ENCODE data around the gene TRIM60.
"Not testable (repeated sequence)": the region's sequence is repeated elsewhere in the genome, so short reads cannot be mapped to it uniquely, and the experiment has no call there.

Gene TRIM60

GRCh38 chr4:165031436-165032211, at the start of gene TRIM60:
Gene TRIM60, plus strand, starts transcription at chr4:165031999. Its CDS starts 8,074 bp downstream, at chr4:165040073.
- TF ChIP-seq, protein P1, sequence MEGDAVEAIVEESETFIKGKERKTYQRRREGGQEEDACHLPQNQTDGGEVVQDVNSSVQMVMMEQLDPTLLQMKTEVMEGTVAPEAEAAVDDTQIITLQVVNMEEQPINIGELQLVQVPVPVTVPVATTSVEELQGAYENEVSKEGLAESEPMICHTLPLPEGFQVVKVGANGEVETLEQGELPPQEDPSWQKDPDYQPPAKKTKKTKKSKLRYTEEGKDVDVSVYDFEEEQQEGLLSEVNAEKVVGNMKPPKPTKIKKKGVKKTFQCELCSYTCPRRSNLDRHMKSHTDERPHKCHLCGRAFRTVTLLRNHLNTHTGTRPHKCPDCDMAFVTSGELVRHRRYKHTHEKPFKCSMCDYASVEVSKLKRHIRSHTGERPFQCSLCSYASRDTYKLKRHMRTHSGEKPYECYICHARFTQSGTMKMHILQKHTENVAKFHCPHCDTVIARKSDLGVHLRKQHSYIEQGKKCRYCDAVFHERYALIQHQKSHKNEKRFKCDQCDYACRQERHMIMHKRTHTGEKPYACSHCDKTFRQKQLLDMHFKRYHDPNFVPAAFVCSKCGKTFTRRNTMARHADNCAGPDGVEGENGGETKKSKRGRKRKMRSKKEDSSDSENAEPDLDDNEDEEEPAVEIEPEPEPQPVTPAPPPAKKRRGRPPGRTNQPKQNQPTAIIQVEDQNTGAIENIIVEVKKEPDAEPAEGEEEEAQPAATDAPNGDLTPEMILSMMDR (IDR thresholded peaks at IDR 0.05) = no peak
- DNase-seq (ENCODE audit: low spot score) = no peak
- no peak within 1 kb of the TSS for H3K4me3 ChIP-seq
- H3K27ac ChIP-seq = no peak within 1 kb of the TSS

DNA sequence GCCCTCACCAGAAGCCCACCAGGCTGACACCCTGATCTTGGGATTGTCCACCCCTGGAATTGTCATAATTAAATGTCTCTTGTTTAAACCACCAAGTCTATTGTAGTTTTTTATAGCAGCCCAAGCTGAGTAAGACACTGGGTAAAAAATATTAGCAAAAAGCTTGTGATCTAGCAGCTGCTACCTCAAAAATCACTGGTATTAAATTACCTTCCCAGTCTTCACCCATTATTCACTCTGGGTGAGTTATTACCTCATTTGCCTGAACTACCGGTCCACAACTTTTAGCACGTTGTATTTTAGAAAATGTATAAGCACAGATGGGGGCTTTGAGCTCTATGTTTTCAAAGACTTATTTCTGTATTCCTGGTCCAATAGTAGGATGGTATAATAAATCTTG, 42.3 kb upstream of the TRIM60 start:
- no peak overlapping the region for H3K4me3 ChIP-seq
- no peak overlapping the region for H3K27ac ChIP-seq
- TF ChIP-seq, protein P1 (IDR thresholded peaks at IDR 0.05) = no peak
- no peak for DNase-seq (ENCODE audit: low spot score)

GRCh38 chr4:164990786-164991185, 41.0 kb upstream of the TRIM60 start:
- not testable (repeated sequence) for DNase-seq (ENCODE audit: low spot score); H3K27ac ChIP-seq; H3K4me3 ChIP-seq

DNA sequence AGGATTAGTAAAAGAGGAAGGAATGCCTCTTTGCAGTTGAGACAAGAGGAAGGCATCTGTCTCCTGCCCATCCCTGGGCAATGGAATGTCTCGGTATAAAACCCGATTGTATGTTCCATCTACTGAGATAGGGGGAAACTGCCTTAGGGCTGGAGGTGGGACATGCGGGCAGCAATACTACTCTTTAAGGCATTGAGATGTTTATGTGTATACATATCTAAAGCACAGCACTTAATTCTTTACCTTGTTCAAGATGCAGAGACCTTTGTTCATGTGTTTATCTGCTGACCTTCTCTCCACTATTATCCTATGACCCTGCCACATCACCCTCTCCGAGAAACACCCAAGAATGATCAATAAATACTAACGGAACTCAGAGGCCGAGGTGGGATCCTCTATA, 35.7 kb upstream of the TRIM60 start:
- not testable (repeated sequence) for H3K27ac ChIP-seq; H3K4me3 ChIP-seq; DNase-seq (ENCODE audit: low spot score)

GRCh38 chr4:164997324-164997723, 34.5 kb upstream of the TRIM60 start:
- DNase-seq (ENCODE audit: low spot score) = no peak
- Histone ChIP-seq H3K4me3 (no peak overlapping the region), H3K27ac (no peak overlapping the region)
- TF ChIP-seq, protein P1 (IDR thresholded peaks at IDR 0.05) = no peak

- H3K4me3 ChIP-seq = no peak overlapping the region
- TF ChIP-seq, protein P1 (IDR thresholded peaks at IDR 0.05) = no peak
- DNase-seq (ENCODE audit: low spot score) = no peak
- H3K27ac ChIP-seq = no peak overlapping the region
These were observed 33.9 kb upstream of the TRIM60 start for GRCh38 chr4:164997941-164998340.

- not testable (repeated sequence) for DNase-seq (ENCODE audit: low spot score); H3K27ac ChIP-seq; H3K4me3 ChIP-seq
These were observed 33.2 kb upstream of the TRIM60 start for GRCh38 chr4:164998526-164999080.

- not testable (repeated sequence) for H3K4me3 ChIP-seq; DNase-seq (ENCODE audit: low spot score)
These were observed 29.8 kb upstream of the TRIM60 start for GRCh38 chr4:165001957-165002356.

GRCh38 chr4:165005352-165005925, 26.4 kb upstream of the TRIM60 start:
- TF ChIP-seq, protein P1 (IDR thresholded peaks at IDR 0.05) = no peak
- DNase-seq (ENCODE audit: low spot score) = no peak
- no peak overlapping the region for H3K4me3 ChIP-seq
- no peak overlapping the region for H3K27ac ChIP-seq

More at GRCh38 chr4:165001957-165002356, 29.8 kb upstream of the TRIM60 start:
- not testable (repeated sequence) for H3K27ac ChIP-seq
